IPS-18a (cell line): Measurements from ENCODE around the gene SLC12A5.
A peak's percentile ranks its signal among the peaks of the same experiment; 100 is the strongest.

Source experiments
- H3K27ac ChIP-seq: one replicate; pipeline ENCODE4 v1.5.1; 2013; ENCODE audit warnings: low read length
- H3K27me3 ChIP-seq: one replicate; pipeline ENCODE4 v1.6.1; 2013; ENCODE audit warnings: mild to moderate bottlenecking, low read length; ENCODE audit not compliant: control insufficient read depth, insufficient read depth
- H3K36me3 ChIP-seq: one replicate; pipeline ENCODE4 v1.6.1; 2013; ENCODE audit warnings: low read depth, low read length; ENCODE audit not compliant: control insufficient read depth
- H3K4me1 ChIP-seq: one replicate; pipeline ENCODE4 v1.6.1; 2013; ENCODE audit warnings: low read depth, low read length; ENCODE audit not compliant: control insufficient read depth
- H3K4me3 ChIP-seq: one replicate; pipeline ENCODE4 v1.5.1; 2013; ENCODE audit warnings: low read length
- H3K9ac ChIP-seq: one replicate; pipeline ENCODE4 v1.6.1; 2013; ENCODE audit warnings: mild to moderate bottlenecking, low read length, moderate library complexity
- H3K9me3 ChIP-seq: one replicate; pipeline ENCODE4 v1.6.1; 2013; ENCODE audit warnings: low read depth, low read length; ENCODE audit not compliant: control insufficient read depth

Gene SLC12A5

DNA sequence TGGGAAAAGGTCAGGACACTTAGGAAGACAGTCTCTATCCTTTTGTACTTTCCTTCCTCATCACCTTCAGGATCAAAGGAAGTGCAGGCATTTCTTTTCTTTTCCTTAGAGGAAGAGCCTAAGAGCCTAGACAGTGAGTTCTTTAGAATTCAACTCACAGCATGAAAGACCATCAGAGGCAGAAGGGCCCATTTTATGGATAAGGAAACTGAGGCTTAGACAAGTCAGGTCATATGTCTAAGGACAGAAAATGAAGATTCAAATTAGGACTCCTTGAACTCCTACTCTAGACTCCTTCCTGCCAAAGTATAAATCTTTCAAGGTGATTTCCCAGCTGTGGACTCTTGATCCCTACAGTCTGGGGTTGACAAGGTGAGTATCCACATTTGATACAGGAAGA is 20.8 kb downstream of the SLC12A5 start:
- H3K4me1 ChIP-seq, result no peaks in the 10 kb centered on the region
- no peak overlapping the region for H3K27ac ChIP-seq
- no peaks in the 10 kb centered on the region for H3K9me3 ChIP-seq
- no peak overlapping the region for H3K4me3 ChIP-seq
- peaks cover 23% of the 10 kb centered on the region for H3K27me3 ChIP-seq
- no peak overlapping the region for H3K9ac ChIP-seq
- no peaks in the 10 kb centered on the region for H3K36me3 ChIP-seq

- H3K9ac ChIP-seq, result no peak overlapping the region
- no peaks in the 10 kb centered on the region for H3K4me1 ChIP-seq
- H3K27me3 ChIP-seq, result peaks cover 29% of the 10 kb centered on the region
- H3K9me3 ChIP-seq, result no peaks in the 10 kb centered on the region
- H3K27ac ChIP-seq, result no peak overlapping the region
- no peak overlapping the region for H3K4me3 ChIP-seq
- H3K36me3 ChIP-seq, result no peaks in the 10 kb centered on the region
These were observed 21.4 kb downstream of the SLC12A5 start for GRCh38 chr20:46050444-46050843.

- Histone ChIP-seq H3K9ac (no peak overlapping the region), H3K27me3 (peaks cover 33% of the 10 kb centered on the region), H3K9me3 (no peaks in the 10 kb centered on the region), H3K36me3 (no peaks in the 10 kb centered on the region), H3K4me1 (no peaks in the 10 kb centered on the region), H3K4me3 (no peak overlapping the region), H3K27ac (no peak overlapping the region)
These were observed 21.9 kb downstream of the SLC12A5 start for GRCh38 chr20:46050885-46051284.

DNA sequence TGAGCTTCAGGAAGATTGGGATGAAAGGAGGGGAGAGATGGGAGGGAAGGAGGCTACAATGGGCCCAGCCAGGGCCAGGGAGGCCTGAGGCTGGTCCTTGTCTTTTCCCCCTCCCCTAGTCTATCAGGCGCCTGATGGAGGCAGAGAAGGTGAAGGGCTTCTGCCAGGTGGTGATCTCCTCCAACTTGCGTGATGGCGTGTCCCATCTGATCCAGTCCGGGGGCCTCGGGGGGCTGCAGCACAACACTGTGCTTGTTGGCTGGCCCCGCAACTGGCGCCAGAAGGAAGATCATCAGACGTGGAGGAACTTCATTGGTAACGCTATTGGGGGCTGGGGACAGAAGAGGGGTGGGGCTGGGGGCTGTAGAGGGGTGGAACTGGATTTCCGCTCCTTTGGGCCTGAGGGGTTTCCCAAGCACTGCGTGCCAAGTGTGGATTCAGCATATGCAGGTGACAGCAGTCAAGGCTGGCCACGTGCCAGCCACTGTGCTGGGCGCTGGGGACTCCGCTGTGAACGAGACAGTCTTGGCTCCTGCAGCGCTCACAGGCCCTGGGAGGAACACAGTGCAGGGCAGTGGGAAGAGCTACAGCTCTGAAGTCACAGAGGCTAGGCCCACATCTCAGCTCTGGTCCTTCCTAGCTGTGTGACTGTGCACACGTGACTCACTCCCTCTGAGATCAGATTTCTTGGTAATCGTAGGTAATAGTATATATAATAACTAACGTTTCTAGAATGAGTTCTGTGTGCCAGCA is 22.7 kb downstream of the SLC12A5 start:
- Histone ChIP-seq H3K9ac (no peak overlapping the region), H3K27me3 (peaks cover 42% of the 10 kb centered on the region), H3K4me3 (no peak overlapping the region), H3K9me3 (no peaks in the 10 kb centered on the region), H3K4me1 (no peaks in the 10 kb centered on the region), H3K27ac (no peak overlapping the region), H3K36me3 (no peaks in the 10 kb centered on the region)

DNA sequence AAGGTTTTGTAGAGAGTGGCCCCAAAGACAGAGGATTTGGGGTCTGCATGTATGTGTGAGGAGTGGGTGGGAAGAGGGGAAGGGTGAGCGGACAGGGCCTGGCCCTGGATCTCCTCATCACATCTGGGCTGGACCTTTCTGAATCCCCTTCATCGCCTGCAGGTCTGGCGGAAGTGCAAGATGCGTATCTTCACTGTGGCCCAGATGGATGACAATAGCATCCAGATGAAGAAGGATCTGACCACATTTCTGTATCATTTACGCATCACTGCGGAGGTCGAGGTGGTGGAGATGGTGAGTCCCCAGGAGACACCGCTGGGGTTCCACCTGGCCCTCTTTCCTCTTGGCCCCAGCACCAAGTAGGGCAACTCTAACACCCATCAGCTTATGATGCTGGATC is 24.4 kb downstream of the SLC12A5 start:
- H3K36me3 ChIP-seq, result no peaks in the 10 kb centered on the region
- H3K9ac ChIP-seq, result no peak overlapping the region
- no peaks in the 10 kb centered on the region for H3K4me1 ChIP-seq
- no peak overlapping the region for H3K4me3 ChIP-seq
- no peaks in the 10 kb centered on the region for H3K9me3 ChIP-seq
- no peak overlapping the region for H3K27ac ChIP-seq
- H3K27me3 ChIP-seq, result peaks cover 59% of the 10 kb centered on the region

DNA sequence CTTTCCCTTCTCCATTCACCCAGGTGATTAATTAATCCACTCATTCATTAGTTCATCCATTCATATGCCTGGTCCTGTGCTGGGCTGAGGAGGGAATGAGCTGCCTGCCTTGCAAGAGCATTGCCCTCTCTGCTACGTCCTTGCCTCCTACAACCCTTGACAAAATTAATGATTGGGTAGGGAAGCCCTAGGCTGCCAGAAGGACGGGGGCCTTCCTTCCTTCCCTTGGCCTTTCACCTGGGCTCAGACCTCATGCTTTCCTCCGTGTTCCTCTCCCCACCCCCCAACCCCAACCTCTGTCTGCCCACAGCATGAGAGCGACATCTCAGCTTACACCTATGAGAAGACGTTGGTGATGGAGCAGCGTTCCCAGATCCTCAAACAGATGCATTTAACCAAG is 25.6 kb downstream of the SLC12A5 start:
- Histone ChIP-seq H3K4me3 (no peak overlapping the region), H3K27ac (no peak overlapping the region), H3K4me1 (no peaks in the 10 kb centered on the region), H3K27me3 (peaks cover 70% of the 10 kb centered on the region), H3K9ac (no peak overlapping the region), H3K9me3 (no peaks in the 10 kb centered on the region), H3K36me3 (no peaks in the 10 kb centered on the region)

DNA sequence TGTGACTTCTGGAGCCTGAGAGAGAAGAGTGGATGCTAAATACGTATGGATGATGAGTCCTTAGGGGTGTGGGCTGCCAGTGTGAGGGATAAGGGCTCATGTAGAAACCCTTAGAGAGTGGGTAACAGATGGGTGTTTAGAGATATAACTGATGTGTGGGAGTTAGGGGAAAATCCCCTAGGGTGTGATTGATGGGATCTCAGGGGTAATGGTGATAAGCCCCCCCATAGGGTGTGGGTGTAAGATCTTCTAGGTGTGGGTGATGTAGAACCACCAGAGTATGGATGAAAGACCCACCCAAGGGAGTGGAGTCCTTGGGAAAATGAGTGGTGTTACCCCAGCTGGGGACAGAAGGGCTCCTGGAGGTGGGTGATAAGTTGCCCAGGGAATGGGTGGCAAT is 26.3 kb downstream of the SLC12A5 start:
- H3K4me1 ChIP-seq, result no peaks in the 10 kb centered on the region
- H3K4me3 ChIP-seq, result no peak overlapping the region
- no peak overlapping the region for H3K9ac ChIP-seq
- no peak overlapping the region for H3K27ac ChIP-seq
- no peaks in the 10 kb centered on the region for H3K9me3 ChIP-seq
- H3K27me3 ChIP-seq, result peaks cover 77% of the 10 kb centered on the region
- H3K36me3 ChIP-seq, result no peaks in the 10 kb centered on the region

DNA sequence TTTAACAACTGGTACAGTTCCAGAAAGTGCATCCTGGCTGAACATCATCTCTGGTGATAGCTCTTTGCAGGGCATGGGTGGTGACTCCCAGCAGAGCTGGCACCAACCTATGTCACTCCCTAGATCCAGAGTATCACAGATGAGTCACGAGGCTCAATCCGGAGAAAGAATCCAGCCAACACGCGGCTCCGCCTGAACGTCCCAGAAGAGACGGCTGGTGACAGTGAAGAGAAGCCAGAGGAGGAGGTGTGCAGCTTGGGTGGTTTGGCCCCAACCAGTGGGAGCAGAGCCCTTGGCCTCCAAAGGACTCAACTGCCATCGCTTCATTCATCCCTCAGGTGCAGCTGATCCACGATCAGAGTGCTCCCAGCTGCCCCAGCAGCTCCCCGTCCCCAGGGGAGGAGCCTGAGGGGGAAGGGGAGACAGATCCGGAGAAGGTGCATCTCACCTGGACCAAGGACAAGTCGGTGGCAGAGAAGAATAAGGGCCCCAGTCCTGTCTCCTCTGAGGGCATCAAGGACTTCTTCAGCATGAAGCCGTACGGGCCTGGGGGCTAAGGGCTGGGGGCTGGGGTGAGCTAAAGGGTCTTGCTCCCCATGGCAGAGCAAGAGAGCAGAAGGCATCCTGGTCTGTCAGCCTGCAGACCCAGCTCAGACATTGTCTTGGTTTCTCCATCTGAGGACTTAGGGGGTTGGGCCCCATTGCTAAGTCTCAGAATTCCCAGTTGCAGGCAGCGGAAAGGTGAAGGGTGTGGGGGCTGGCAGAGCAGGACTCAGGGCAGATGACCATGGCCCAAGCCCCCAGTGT is 27.2 kb downstream of the SLC12A5 start:
- no peak overlapping the region for H3K4me3 ChIP-seq
- H3K27ac ChIP-seq, result no peak overlapping the region
- peaks cover 3% of the 10 kb centered on the region for H3K36me3 ChIP-seq
- peaks cover 79% of the 10 kb centered on the region for H3K27me3 ChIP-seq
- no peak overlapping the region for H3K9ac ChIP-seq
- no peaks in the 10 kb centered on the region for H3K4me1 ChIP-seq
- H3K9me3 ChIP-seq, result no peaks in the 10 kb centered on the region

GRCh38 chr20:46056970-46057855 is 28.2 kb downstream of the SLC12A5 start:
- peaks cover 13% of the 10 kb centered on the region for H3K36me3 ChIP-seq
- no peak overlapping the region for H3K27ac ChIP-seq
- no peaks in the 10 kb centered on the region for H3K4me1 ChIP-seq
- H3K4me3 ChIP-seq, result peak overlapping the region; percentile 39
- H3K27me3 ChIP-seq, result peaks cover 79% of the 10 kb centered on the region
- no peaks in the 10 kb centered on the region for H3K9me3 ChIP-seq
- H3K9ac ChIP-seq, result no peak overlapping the region

DNA sequence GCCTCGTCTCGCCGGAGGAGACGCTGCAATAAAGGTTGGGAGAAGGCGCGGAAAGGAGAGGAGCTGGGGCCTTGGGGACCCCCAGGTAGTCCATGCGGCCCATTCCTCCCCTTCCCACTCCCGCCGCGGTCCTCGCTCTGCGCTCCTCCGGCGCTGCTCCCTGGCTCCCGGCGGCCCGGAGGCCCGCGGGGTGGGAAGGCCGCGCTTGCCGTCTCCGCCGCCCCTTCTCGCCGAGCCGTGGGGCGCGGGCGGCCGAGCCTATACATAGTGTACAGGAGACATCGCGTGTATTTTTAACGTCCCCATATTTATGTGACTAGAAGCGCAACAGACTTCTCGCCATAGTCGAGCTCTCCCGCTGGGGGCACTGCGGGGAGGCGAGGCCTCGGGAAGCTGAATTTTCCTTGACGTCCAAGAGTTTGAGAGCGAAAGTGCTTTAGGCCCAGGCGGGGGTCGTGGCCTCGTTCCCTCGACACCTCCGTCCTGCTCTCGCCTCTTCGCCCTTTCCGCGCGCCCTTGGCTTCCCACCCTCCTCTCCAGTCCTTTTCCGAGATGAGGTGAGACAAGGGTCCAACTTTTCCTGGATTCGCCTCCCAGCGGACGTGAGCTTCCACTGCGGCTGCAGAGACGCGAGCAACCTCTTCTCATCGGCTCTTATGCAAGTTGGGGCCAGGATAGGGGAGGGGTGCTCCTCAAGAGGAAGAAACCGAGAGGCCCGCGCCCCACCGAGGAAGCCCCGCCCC is 29.0 kb downstream of the SLC12A5 start:
- Histone ChIP-seq H3K9ac (no peak overlapping the region), H3K4me3 (peak overlapping the region; percentile 39), H3K9me3 (no peaks in the 10 kb centered on the region), H3K27ac (no peak overlapping the region), H3K36me3 (peaks cover 21% of the 10 kb centered on the region), H3K4me1 (no peaks in the 10 kb centered on the region), H3K27me3 (peaks cover 74% of the 10 kb centered on the region)
